GDM1 (cell line): ENCODE data around the gene MYOCD.

ENCODE experiments used
- DNase-seq: peaks from one replicate; lab custom pipeline; 2025; lab: John Stamatoyannopoulos, UW

The MYOCD gene

GRCh38 chr17:12765548-12765947 lies 99.9 kb downstream of the MYOCD start:
- no peak for DNase-seq

GRCh38 chr17:12768255-12768654 lies 102.6 kb downstream of the MYOCD start:
- DNase-seq = no peak

GRCh38 chr17:12769981-12770380 lies 104.3 kb downstream of the MYOCD start:
- no peak for DNase-seq

- no peak for DNase-seq
Observed at GRCh38 chr17:12773153-12773552, 107.5 kb downstream of the MYOCD start.

GRCh38 chr17:12789075-12789480 lies 123.4 kb downstream of the MYOCD start:
- DNase-seq = no peak

- DNase-seq = no peak
Observed at GRCh38 chr17:12789481-12790248, 124.0 kb downstream of the MYOCD start, which contains the start of gene ARHGAP44. TSS of gene ARHGAP44 (plus strand) at chr17:12789498. CDS start at chr17:12789839, 341 bp downstream.

GRCh38 chr17:12790249-12791106 lies 124.8 kb downstream of the MYOCD start:
- no peak for DNase-seq

GRCh38 chr17:12794919-12795532 lies 129.3 kb downstream of the MYOCD start:
- no peak for DNase-seq

GRCh38 chr17:12800855-12801365 lies 135.2 kb downstream of the MYOCD start:
- DNase-seq = no peak

- no peak for DNase-seq
Observed at GRCh38 chr17:12806630-12807029, 140.9 kb downstream of the MYOCD start.

GRCh38 chr17:12808723-12809122 lies 143.0 kb downstream of the MYOCD start:
- no peak for DNase-seq

GRCh38 chr17:12812877-12813276 lies 147.2 kb downstream of the MYOCD start:
- no peak for DNase-seq

GRCh38 chr17:12813664-12814063 lies 148.0 kb downstream of the MYOCD start:
- no peak for DNase-seq

GRCh38 chr17:12814718-12815117 lies 149.0 kb downstream of the MYOCD start:
- no peak for DNase-seq

- DNase-seq = no peak
Observed at GRCh38 chr17:12815642-12816141, 150.0 kb downstream of the MYOCD start.
